Testis (tissue), 3 donors: Measurements from ENCODE around the gene RHOF. TPM values are rescaled to one million over a fixed set of nuclear protein-coding genes. Genes with fewer than 3 reads are reported as not detected.

ENCODE experiments used
- DNase-seq: peaks from one replicate; pipeline ENCODE4 v3.0.0-alpha.2; 2019
- H3K27ac ChIP-seq, 2 donors: fragments of 200-600 bp; sonication (generic); one replicate each; pipeline ENCODE4 v1.5.1; 2019
- H3K27me3 ChIP-seq: fragments of 200-600 bp; sonication (generic); one replicate; pipeline ENCODE4 v1.5.1; 2019
- H3K36me3 ChIP-seq: fragments of 200-600 bp; sonication (generic); one replicate; pipeline ENCODE4 v1.5.1; 2017; ENCODE audit warnings: low read depth; ENCODE audit errors: missing control alignments
- H3K4me1 ChIP-seq: fragments of 200-600 bp; sonication (generic); one replicate; pipeline ENCODE4 v1.5.1; 2019
- H3K4me3 ChIP-seq, 2 donors: fragments of 200-600 bp; sonication (generic); one replicate each; pipeline ENCODE4 v1.5.1; 2017 to 2019
- H3K9me3 ChIP-seq: fragments of 200-600 bp; sonication (generic); one replicate; pipeline ENCODE4 v1.5.1; 2017
- CTCF ChIP-seq, 3 experiments: fragments of 450-650 bp in 2 of 3; fragments of 200-600 bp in 1 of 3; sonication (generic) in 1 of 3; IDR thresholded peaks; one replicate each; pipeline ENCODE4 v1.5.1; 2016 to 2019; ENCODE audit warnings: antibody characterized with exemption in 3 of 3, mild to moderate bottlenecking in 2 of 3, moderate library complexity in 1 of 3
- POLR2A ChIP-seq: fragments of 450-650 bp; IDR thresholded peaks from one replicate; pipeline ENCODE4 v1.6.1; 2017; ENCODE audit warnings: antibody characterized with exemption, mild to moderate bottlenecking, moderate library complexity
- WGBS, 2 donors: methylation state at CpG; one replicate each; pipeline ENCODE4 v1.1.5; 2018; 5-methylcytosine and 5-hydroxymethylcytosine counted together
- intact Hi-C: fragments of 100-400 bp; cut with DNase I; formaldehyde crosslinking; loops from one replicate; pipeline ENCODE4 v1.15.1; 2023; ENCODE audit warnings: low total_unique reads
- polyA plus RNA-seq: library from polyadenylated mRNA; stranded (reverse); fragments of 350-450 nt; fragmentation: Illumina TruSeq; extraction: RNeasy Lipid Tissue Mini Kit (QIAGEN cat#74804); gene quantifications from one replicate; pipeline ENCODE4 v1.2.3, GENCODE V29; 2014; ENCODE audit warnings: low read depth, low replicate concordance; ENCODE audit not compliant: insufficient read depth
- total RNA-seq, 2 donors: library from RNA; depleted of rRNA; stranded (reverse); fragments of >200 nt; gene quantifications; one replicate each; pipeline ENCODE4 v1.2.3, GENCODE V29; 2016

Gene RHOF
- total and polyA plus RNA-seq, 3 donors from 2014 or later: 16.9 to 20.5 (median 18.0) TPM

- WGBS, 2 donors: 93 to 98% methylated on average over 3 of the region's 3 CpGs
- H3K4me3 ChIP-seq: no peak overlapping the region
- no peaks in the 10 kb centered on the region for H3K27me3 ChIP-seq
- H3K36me3 ChIP-seq: no peaks in the 10 kb centered on the region
- H3K27ac ChIP-seq: no peak overlapping the region
- DNase-seq: no peak
- intact Hi-C loops: no loop called here
- TF ChIP-seq CTCF (IDR thresholded peaks at IDR 0.05) (no peak), POLR2A (no peak)
- no peaks in the 10 kb centered on the region for H3K4me1 ChIP-seq
- no peaks in the 10 kb centered on the region for H3K9me3 ChIP-seq
Observed at GRCh38 chr12:121755591-121755990, 37.9 kb downstream of the RHOF start.

GRCh38 chr12:121754836-121755235 is 38.7 kb downstream of the RHOF start:
- 95 to 96% methylated on average over 11 of the region's 11 CpGs for WGBS, 2 donors
- no peak overlapping the region for H3K4me3 ChIP-seq
- H3K27me3 ChIP-seq: no peaks in the 10 kb centered on the region
- DNase-seq: no peak
- TF ChIP-seq CTCF (IDR thresholded peaks at IDR 0.05) (no peak), POLR2A (no peak)
- intact Hi-C loops: no loop called here
- no peak overlapping the region for H3K27ac ChIP-seq
- no peaks in the 10 kb centered on the region for H3K9me3 ChIP-seq
- H3K4me1 ChIP-seq: no peaks in the 10 kb centered on the region
- H3K36me3 ChIP-seq: no peaks in the 10 kb centered on the region

- intact Hi-C loops: no loop called here
- Histone ChIP-seq H3K4me3 (no peak overlapping the region), H3K4me1 (peaks cover 2% of the 10 kb centered on the region), H3K27me3 (no peaks in the 10 kb centered on the region), H3K9me3 (no peaks in the 10 kb centered on the region), H3K27ac (no peak overlapping the region), H3K36me3 (no peaks in the 10 kb centered on the region)
- 61 to 72% methylated on average over 8 to 10 of the region's 12 CpGs for WGBS, 2 donors
- no peak for TF ChIP-seq CTCF (IDR thresholded peaks at IDR 0.05)
- no peak for TF ChIP-seq POLR2A
- DNase-seq: peak; percentile 79
Observed at GRCh38 chr12:121753844-121754264, 39.6 kb downstream of the RHOF start.

GRCh38 chr12:121751749-121752351 is 41.6 kb downstream of the RHOF start:
- TF ChIP-seq CTCF (IDR thresholded peaks at IDR 0.05) (no peak), POLR2A (no peak)
- no peak overlapping the region for H3K27ac ChIP-seq
- no peaks in the 10 kb centered on the region for H3K27me3 ChIP-seq
- H3K4me3 ChIP-seq: no peak overlapping the region
- no peaks in the 10 kb centered on the region for H3K9me3 ChIP-seq
- 98 to 99% methylated on average over 5 to 12 of the region's 12 CpGs for WGBS, 2 donors
- peaks cover 9% of the 10 kb centered on the region for H3K4me1 ChIP-seq
- DNase-seq: no peak
- intact Hi-C loops: no loop called here
- no peaks in the 10 kb centered on the region for H3K36me3 ChIP-seq

- intact Hi-C loops: no loop called here
- no peak overlapping the region for H3K4me3 ChIP-seq
- H3K4me1 ChIP-seq: peaks cover 9% of the 10 kb centered on the region
- 100% methylated on average over 1 of the region's 1 CpG for WGBS, 2 donors
- no peak for DNase-seq
- H3K36me3 ChIP-seq: no peaks in the 10 kb centered on the region
- no peak for TF ChIP-seq POLR2A
- no peaks in the 10 kb centered on the region for H3K27me3 ChIP-seq
- H3K9me3 ChIP-seq: no peaks in the 10 kb centered on the region
- no peak overlapping the region for H3K27ac ChIP-seq
Observed at GRCh38 chr12:121751034-121751433, 42.5 kb downstream of the RHOF start.
